Fibroblast of upper back skin (primary cell): ENCODE results near the gene CCDC8.
"Not testable (repeated sequence)": the region's sequence is repeated elsewhere in the genome, so short reads cannot be mapped to it uniquely, and the experiment has no call there.

Source experiments
- DNase-seq: peaks from one replicate; pipeline ENCODE4 v3.0.0-alpha.2; 2013

The CCDC8 gene

GRCh38 chr19:46427518-46428045 lies 14.2 kb upstream of the CCDC8 start:
- DNase-seq: no peak

GRCh38 chr19:46426506-46427162 lies 13.3 kb upstream of the CCDC8 start:
- DNase-seq: peak; percentile 81

GRCh38 chr19:46426035-46426505 lies 12.7 kb upstream of the CCDC8 start:
- DNase-seq: no peak

GRCh38 chr19:46423188-46423587 lies 9.8 kb upstream of the CCDC8 start:
- DNase-seq: no peak

GRCh38 chr19:46422344-46422743 lies 9.0 kb upstream of the CCDC8 start:
- no peak for DNase-seq

GRCh38 chr19:46420056-46420455 lies 6.7 kb upstream of the CCDC8 start:
- DNase-seq: no peak

- peak; percentile 92 for DNase-seq
These were observed 2.7 kb upstream of the CCDC8 start for GRCh38 chr19:46415804-46416709.

GRCh38 chr19:46414899-46415298 lies 1.5 kb upstream of the CCDC8 start:
- DNase-seq: not testable (repeated sequence)

- no peak for DNase-seq
These were observed 608 bp downstream of the CCDC8 start for GRCh38 chr19:46412650-46413261.

GRCh38 chr19:46411925-46412649 lies 1.3 kb downstream of the CCDC8 start:
- DNase-seq: no peak

GRCh38 chr19:46411088-46411924 lies 2.1 kb downstream of the CCDC8 start:
- DNase-seq: no peak

GRCh38 chr19:46410205-46411087 lies 2.9 kb downstream of the CCDC8 start:
- DNase-seq: no peak

- no peak for DNase-seq
These were observed 4.2 kb downstream of the CCDC8 start for GRCh38 chr19:46409191-46409590.

- peak; percentile 39 for DNase-seq
These were observed 4.7 kb downstream of the CCDC8 start for GRCh38 chr19:46408664-46409039.

- DNase-seq: no peak
These were observed 5.3 kb downstream of the CCDC8 start for GRCh38 chr19:46407856-46408663.

- DNase-seq: no peak
These were observed 6.4 kb downstream of the CCDC8 start for GRCh38 chr19:46406976-46407375.

GRCh38 chr19:46404753-46405468 lies 8.5 kb downstream of the CCDC8 start:
- DNase-seq: peak; percentile 49

- peak; percentile 55 for DNase-seq
These were observed 9.2 kb downstream of the CCDC8 start for GRCh38 chr19:46404055-46404752.
